Panc1 (cell line): ENCODE data around the gene UBASH3B. TPM values are rescaled to one million over a fixed set of nuclear protein-coding genes. Genes with fewer than 3 reads are reported as not detected.

Source experiments
- ATAC-seq: fragments of 200-7000 bp; cut with Tn5 transposase; 2 replicates; pipeline ENCODE4 v1.9.1; 2020; ENCODE audit warnings: mild to moderate bottlenecking, moderate library complexity
- BruUV-seq: library from RNA; stranded (reverse); fragments of 400-500 nt; replicated peaks from 2 replicates; lab custom pipeline; 2021; lab: Mats Ljungman, UMichigan
- CTCF ChIA-PET: fragments of 300-600 bp; sonication (Branson Sonifier 250); formaldehyde crosslinking; loops from one replicate; lab custom pipeline; 2022; ENCODE audit warnings: antibody characterized with exemption; lab: Charles Lee
- POLR2A ChIA-PET: fragments of 300-600 bp; sonication (Branson Sonifier 250); formaldehyde crosslinking; loops from one replicate; lab custom pipeline; 2022; ENCODE audit warnings: antibody characterized with exemption; lab: Charles Lee
- DNase-seq: peaks from one replicate; pipeline ENCODE4 v3.0.0-alpha.2; 2010; ENCODE audit warnings: low read depth, low spot score
- H3K27ac ChIP-seq: 2 replicates; pipeline ENCODE4 v1.5.1; 2011; ENCODE audit warnings: mild to moderate bottlenecking, low read length, inconsistent platforms
- H3K27me3 ChIP-seq: fragments of 200-500 bp; sonication (Bioruptor generic); 2 replicates; pipeline ENCODE4 v1.6.0; 2014; ENCODE audit warnings: low read length, inconsistent platforms; ENCODE audit not compliant: control insufficient read depth, insufficient read depth
- H3K36me3 ChIP-seq: fragments of 200-500 bp; sonication (Bioruptor generic); 2 replicates; pipeline ENCODE4 v1.5.1; 2014; ENCODE audit warnings: inconsistent platforms, mild to moderate bottlenecking, low read length, moderate library complexity; ENCODE audit not compliant: control insufficient read depth, insufficient read depth
- H3K4me1 ChIP-seq: 2 replicates; pipeline ENCODE4 v1.5.1; 2011; ENCODE audit warnings: inconsistent platforms, mild to moderate bottlenecking, low read length, moderate library complexity; ENCODE audit not compliant: control insufficient read depth, insufficient read depth
- H3K4me3 ChIP-seq, 2 experiments: 2 replicates each; pipeline ENCODE4 v1.5.1; 2011 to 2012; ENCODE audit warnings: low read depth in 2 of 2, low read length in 2 of 2, mild to moderate bottlenecking in 2 of 2, inconsistent platforms in 1 of 2, moderate library complexity in 1 of 2
- H3K9me3 ChIP-seq: fragments of 200-500 bp; sonication (Bioruptor generic); 2 replicates; pipeline ENCODE4 v1.5.1; 2014; ENCODE audit warnings: low read depth, mild to moderate bottlenecking, inconsistent platforms, low read length, moderate library complexity; ENCODE audit not compliant: control insufficient read depth, insufficient read depth
- CTCF ChIP-seq: fragments of 450-650 bp; IDR thresholded peaks from 2 replicates; pipeline ENCODE4 v1.5.1; 2017; ENCODE audit warnings: mild to moderate bottlenecking
- POLR2AphosphoS5 ChIP-seq: IDR thresholded peaks from 2 replicates; pipeline ENCODE4 v1.6.1; 2012; ENCODE audit warnings: mild to moderate bottlenecking, low read depth, low read length, moderate library complexity
- SIN3A ChIP-seq: IDR thresholded peaks from 2 replicates; pipeline ENCODE4 v1.6.1; 2012; ENCODE audit warnings: low read depth, mild to moderate bottlenecking, low read length, moderate library complexity, borderline replicate concordance; ENCODE audit not compliant: insufficient read depth
- TCF7L2 ChIP-seq: IDR thresholded peaks from 2 replicates; pipeline ENCODE4 v1.6.1; 2011; ENCODE audit warnings: mild to moderate bottlenecking, low read depth, low read length, inconsistent platforms
- in situ Hi-C: cut with HindIII; loops from 2 replicates; pipeline ENCODE4 v1.10.0; 2016; ENCODE audit warnings: low sequenced_read_pairs, low pct_unique_long_range_greater_than_20kb
- intact Hi-C: fragments of 100-400 bp; cut with micrococcal nuclease; formaldehyde crosslinking; loops from one replicate; pipeline ENCODE4 v1.10.0; 2022; ENCODE audit not compliant: unreplicated experiment
- total RNA-seq: library from RNA; stranded (reverse); gene quantifications from one replicate; pipeline ENCODE4 v1.2.1, GENCODE V29; 2021; ENCODE audit not compliant: unreplicated experiment
- TF ChIP-seq, protein P1 (sequence below), 2 experiments: IDR thresholded peaks; 2 replicates each; pipeline ENCODE4 v1.6.1; 2011 to 2012; ENCODE audit warnings: low read depth in 2 of 2, control low read depth in 1 of 2, low read length in 1 of 2, mild to moderate bottlenecking in 1 of 2, moderate library complexity in 1 of 2; ENCODE audit not compliant: insufficient read depth in 1 of 2

Gene UBASH3B
- total RNA-seq, 1 experiment from 2014 or later = 55.1 TPM

DNA sequence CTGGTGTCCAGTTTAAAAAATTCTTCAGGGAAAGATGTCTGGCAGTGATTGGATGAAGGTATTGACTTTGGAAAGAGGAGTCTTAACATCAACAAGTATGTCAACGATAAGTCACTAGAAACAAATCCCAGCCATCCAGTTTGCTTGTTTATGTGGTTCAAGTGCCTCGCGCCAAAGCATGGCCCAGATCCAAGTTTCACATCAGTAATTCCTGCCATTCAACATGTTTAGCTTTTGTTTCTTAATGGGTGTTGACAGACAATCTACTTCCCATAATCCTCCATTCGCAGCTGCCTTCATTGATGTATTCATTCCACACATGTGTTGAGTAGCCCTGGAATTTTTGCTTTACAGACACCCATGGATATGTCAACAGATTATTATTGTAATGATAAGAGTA lies 77.8 kb downstream of the UBASH3B start:
- ChIA-PET POLR2A (no interaction called here), CTCF (no interaction called here)
- no peak for DNase-seq
- in situ Hi-C loops (no loop called here), intact Hi-C loops (no loop called here)
- Histone ChIP-seq H3K27ac (no peak overlapping the region), H3K9me3 (no peaks in the 10 kb centered on the region), H3K4me1 (peaks cover 12% of the 10 kb centered on the region; the same call in 1 of the 2 replicates), H3K27me3 (no peaks in the 10 kb centered on the region), H3K4me3 (no peak overlapping the region), H3K36me3 (no peaks in the 10 kb centered on the region)
- TF ChIP-seq, protein P1, sequence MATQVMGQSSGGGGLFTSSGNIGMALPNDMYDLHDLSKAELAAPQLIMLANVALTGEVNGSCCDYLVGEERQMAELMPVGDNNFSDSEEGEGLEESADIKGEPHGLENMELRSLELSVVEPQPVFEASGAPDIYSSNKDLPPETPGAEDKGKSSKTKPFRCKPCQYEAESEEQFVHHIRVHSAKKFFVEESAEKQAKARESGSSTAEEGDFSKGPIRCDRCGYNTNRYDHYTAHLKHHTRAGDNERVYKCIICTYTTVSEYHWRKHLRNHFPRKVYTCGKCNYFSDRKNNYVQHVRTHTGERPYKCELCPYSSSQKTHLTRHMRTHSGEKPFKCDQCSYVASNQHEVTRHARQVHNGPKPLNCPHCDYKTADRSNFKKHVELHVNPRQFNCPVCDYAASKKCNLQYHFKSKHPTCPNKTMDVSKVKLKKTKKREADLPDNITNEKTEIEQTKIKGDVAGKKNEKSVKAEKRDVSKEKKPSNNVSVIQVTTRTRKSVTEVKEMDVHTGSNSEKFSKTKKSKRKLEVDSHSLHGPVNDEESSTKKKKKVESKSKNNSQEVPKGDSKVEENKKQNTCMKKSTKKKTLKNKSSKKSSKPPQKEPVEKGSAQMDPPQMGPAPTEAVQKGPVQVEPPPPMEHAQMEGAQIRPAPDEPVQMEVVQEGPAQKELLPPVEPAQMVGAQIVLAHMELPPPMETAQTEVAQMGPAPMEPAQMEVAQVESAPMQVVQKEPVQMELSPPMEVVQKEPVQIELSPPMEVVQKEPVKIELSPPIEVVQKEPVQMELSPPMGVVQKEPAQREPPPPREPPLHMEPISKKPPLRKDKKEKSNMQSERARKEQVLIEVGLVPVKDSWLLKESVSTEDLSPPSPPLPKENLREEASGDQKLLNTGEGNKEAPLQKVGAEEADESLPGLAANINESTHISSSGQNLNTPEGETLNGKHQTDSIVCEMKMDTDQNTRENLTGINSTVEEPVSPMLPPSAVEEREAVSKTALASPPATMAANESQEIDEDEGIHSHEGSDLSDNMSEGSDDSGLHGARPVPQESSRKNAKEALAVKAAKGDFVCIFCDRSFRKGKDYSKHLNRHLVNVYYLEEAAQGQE (IDR thresholded peaks at IDR 0.05; ENCODE audit: insufficient read depth in 1 of 2, low read depth in 2 of 2, low read length in 1 of 2) = no peak
- TF ChIP-seq SIN3A (no peak), CTCF (no peak), TCF7L2 (no peak), POLR2AphosphoS5 (no peak)
- ATAC-seq = peak; percentile 28; the same call in 1 of the 2 replicates
- BruUV-seq = no TSS peak

DNA sequence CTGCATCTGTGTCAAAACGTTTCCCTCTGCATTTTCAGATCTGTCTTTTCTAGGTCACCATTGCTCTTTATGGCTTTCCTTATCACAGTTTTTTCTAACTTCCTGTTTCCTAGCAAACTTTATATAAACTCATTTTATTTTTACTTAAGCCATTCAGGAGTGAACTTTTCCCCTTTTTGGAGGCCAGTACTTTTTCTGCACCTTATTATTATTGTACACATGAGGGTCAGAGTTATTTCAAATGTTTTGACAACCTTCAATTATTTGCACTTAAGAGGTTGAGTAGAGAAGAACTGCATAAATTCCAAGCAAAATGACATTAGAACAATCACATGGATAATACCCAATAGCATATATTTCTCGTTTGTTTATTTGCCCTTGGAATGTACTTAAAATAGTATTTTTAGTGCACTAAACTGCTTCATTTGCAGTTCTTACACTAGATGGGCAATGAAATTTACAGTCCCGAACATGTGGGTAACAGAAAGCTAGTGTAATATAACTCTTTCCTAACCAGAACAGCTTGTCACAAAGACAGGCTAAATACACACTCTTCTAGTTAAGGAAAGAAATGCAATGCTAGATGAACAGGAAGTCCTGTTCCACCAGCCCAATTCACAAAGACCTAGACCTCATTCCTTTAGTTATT lies 79.5 kb downstream of the UBASH3B start:
- ATAC-seq (no peak), DNase-seq (no peak)
- no peak overlapping the region for H3K27ac ChIP-seq
- no peaks in the 10 kb centered on the region for H3K27me3 ChIP-seq
- H3K9me3 ChIP-seq = no peaks in the 10 kb centered on the region
- no peaks in the 10 kb centered on the region for H3K36me3 ChIP-seq
- ChIA-PET CTCF (no interaction called here), POLR2A (no interaction called here)
- H3K4me1 ChIP-seq = peaks cover 12% of the 10 kb centered on the region; the same call in 1 of the 2 replicates
- TSS peak; percentile 46 for BruUV-seq
- TF ChIP-seq CTCF (no peak), TCF7L2 (no peak), POLR2AphosphoS5 (no peak)
- intact Hi-C loops (no loop called here), in situ Hi-C loops (no loop called here)
- H3K4me3 ChIP-seq = no peak overlapping the region
